ENCODE results near the gene TMEM107. TPM values are rescaled to one million over a fixed set of nuclear protein-coding genes. Genes with fewer than 3 reads are reported as not detected.
A peak's percentile ranks its signal among the peaks of the same experiment; 100 is the strongest.

The TMEM107 gene
- total RNA-seq, 1 donor from 2014 or later = 19.3 TPM

- H3K27me3 Mint-ChIP-seq (ENCODE audit: insufficient read depth) = peaks cover 2% of the 10 kb centered on the region
- intact Hi-C loops (cut with micrococcal nuclease) = loop anchor here (1.0 kb wide), 3 partner anchors 8 to 23 kb away; no protein-coding TSS in a partner anchor
- no peaks in the 10 kb centered on the region for H3K9me3 Mint-ChIP-seq
- H3K27ac Mint-ChIP-seq = peak overlapping the region; percentile 99
- peaks cover 20% of the 10 kb centered on the region for H3K36me3 Mint-ChIP-seq (ENCODE audit: low read depth)
- peak; percentile 74 for DNase-seq (ENCODE audit: low spot score)
- peaks cover 57% of the 10 kb centered on the region for H3K4me1 Mint-ChIP-seq (ENCODE audit: low read depth)
- peak overlapping the region; percentile 88 for H3K4me3 Mint-ChIP-seq
Observed at GRCh38 chr17:8163978-8164814, 12.0 kb downstream of the TMEM107 start.

DNA sequence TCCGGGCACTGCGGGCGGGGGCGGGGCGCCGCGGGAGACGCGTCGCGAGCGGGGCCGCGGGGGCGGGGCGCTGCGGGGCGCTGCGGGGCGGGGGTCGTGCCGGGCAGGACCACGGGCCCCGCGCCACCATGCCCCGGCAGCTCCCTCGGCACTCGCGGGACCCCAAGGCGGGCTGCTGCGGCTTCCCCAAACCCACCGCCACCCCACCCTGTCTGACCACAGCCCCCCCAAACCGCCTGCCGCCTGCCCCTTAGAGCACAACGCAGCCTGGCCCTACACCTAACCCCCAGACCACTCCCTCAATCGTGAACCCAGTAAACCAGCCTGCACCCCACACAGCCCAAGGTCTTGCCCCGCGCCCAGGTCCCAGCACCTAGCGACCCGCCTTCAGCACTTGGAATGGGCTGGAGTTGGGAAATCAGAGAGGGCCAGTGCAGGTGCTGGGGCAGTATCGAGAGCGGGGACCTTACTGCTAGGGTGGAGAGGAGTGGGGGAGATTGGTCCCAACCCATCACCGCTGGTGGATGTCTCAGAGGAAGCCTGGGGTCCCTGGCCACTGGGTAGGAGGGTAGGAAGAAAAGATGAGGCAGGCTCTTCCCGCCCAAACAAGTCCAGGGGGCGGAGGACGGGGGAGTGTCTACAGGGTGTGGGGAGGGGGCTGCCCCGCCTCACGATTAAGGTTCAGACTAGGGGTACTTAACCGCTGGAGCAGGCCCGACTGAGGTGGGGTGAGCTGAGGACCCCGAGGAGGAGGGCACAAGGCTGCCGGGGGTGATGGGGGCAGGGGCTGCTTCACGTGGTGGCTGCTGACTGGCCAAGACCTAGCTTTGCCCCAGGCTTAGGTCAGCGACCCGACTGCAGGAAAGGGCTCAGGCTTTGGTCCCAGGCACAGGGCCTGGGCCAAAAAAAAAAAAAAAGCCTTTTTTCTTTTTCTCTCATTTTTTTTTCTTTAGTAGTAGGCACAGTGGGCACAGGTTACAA is 12.9 kb downstream of the TMEM107 start:
- peaks cover 59% of the 10 kb centered on the region for H3K4me1 Mint-ChIP-seq (ENCODE audit: low read depth)
- H3K36me3 Mint-ChIP-seq (ENCODE audit: low read depth) = peaks cover 27% of the 10 kb centered on the region
- intact Hi-C loops (cut with micrococcal nuclease) = no loop called here
- H3K27ac Mint-ChIP-seq = peak overlapping the region; percentile 99
- H3K9me3 Mint-ChIP-seq = no peaks in the 10 kb centered on the region
- peak overlapping the region; percentile 88 for H3K4me3 Mint-ChIP-seq
- H3K27me3 Mint-ChIP-seq (ENCODE audit: insufficient read depth) = no peaks in the 10 kb centered on the region
- DNase-seq (ENCODE audit: low spot score) = no peak

DNA sequence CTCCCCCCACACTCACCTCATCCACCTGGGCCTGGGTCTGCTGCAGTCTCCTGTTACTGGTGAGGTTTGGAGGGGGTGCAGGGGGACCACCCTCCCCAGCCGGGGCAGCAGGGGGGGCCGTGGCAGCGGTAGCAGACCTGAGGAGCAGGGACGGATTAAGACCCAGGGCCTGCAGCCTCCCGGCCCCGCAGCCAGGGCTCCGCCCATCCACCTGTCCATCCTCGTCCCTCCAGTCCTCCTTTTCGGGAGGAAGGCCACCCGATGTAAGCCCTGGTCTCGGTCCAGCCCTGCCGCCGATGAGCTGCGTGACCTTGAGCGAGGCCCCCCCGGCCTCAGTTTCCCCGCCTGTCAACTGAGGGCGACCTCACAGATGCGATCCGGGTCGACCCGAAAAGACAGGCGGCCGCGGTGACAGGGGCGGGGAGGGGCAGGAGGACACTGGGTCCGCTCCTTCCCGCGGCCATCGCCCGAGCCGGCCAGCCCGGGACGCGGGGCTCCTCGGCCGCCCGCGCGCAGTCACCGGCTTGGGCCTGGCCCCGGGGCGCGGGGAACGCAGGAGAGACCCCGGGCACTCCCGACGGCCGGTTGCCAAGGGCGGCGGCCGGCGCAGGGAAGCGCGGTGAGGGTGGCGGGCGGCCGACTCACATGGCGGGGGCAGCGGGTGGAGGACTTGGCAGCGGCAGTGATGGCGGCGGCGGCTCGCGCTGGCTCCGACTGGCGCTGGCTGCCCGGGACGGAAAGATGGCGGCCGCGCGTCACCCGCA is 13.8 kb downstream of the TMEM107 start, which contains the start of gene VAMP2:
Gene VAMP2 (minus strand): TSS at position 716 of the 764 bp plus-strand sequence. CDS start 69 bp downstream, at position 647.
- H3K4me3 Mint-ChIP-seq = peak within 1 kb of the TSS; percentile 88
- peak within 1 kb of the TSS; percentile 99 for H3K27ac Mint-ChIP-seq
- H3K36me3 Mint-ChIP-seq (ENCODE audit: low read depth) = peaks cover 27% of the 10 kb centered on the region
- no peaks in the 10 kb centered on the region for H3K27me3 Mint-ChIP-seq (ENCODE audit: insufficient read depth)
- intact Hi-C loops (cut with micrococcal nuclease) = no loop called here
- DNase-seq (ENCODE audit: low spot score) = peak; percentile 84
- H3K9me3 Mint-ChIP-seq = no peaks in the 10 kb centered on the region
- peaks cover 60% of the 10 kb centered on the region for H3K4me1 Mint-ChIP-seq (ENCODE audit: low read depth)

DNA sequence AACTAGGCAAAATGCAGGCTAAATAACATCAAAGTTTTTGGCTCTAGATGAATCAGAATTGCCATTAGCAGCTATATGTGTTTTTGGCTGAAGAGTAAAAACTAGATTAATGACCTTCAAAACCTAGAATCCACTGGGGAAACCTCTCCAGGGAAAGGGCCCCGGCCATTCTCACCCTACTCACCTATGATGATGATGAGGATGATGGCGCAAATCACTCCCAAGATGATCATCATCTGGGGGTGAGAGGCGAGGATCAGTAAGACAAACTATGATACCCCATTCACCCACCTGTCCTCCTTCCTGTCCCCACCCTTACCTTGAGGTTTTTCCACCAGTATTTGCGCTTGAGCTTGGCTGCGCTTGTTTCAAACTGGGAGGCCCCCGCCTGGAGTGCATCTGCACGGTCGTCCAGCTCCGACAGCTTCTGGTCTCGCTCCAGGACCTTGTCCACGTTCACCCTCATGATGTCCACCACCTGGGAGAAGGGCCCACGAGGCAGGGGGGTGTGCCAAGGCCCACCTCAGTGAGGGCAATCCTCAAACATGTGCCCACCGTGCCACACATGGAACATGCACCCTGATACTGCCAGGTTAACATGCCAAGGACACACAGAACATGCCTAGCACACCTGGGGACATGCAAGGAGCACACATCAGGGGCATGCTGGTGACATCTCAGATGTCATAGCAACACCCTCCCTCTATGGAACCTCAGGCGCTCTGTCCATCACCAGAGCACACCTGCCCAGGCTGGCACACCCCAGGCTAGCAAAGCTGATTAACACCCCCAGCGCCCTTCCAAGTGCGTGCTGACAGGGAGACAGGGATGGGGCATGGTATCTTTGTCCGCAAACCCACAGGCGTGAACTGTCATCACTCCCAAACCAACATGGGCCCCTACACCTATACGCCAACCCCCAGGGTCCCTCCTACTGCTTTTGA is 14.6 kb downstream of the TMEM107 start:
- no peak for DNase-seq (ENCODE audit: low spot score)
- intact Hi-C loops (cut with micrococcal nuclease) = no loop called here
- Mint-ChIP-seq H3K9me3 (no peaks in the 10 kb centered on the region), H3K4me1 (ENCODE audit: low read depth) (peaks cover 56% of the 10 kb centered on the region), H3K4me3 (peak overlapping the region; percentile 87), H3K27ac (peak overlapping the region; percentile 77), H3K27me3 (ENCODE audit: insufficient read depth) (no peaks in the 10 kb centered on the region), H3K36me3 (ENCODE audit: low read depth) (peaks cover 27% of the 10 kb centered on the region)

GRCh38 chr17:8160741-8161221 is 15.4 kb downstream of the TMEM107 start:
- H3K9me3 Mint-ChIP-seq = no peaks in the 10 kb centered on the region
- peak overlapping the region; percentile 77 for H3K27ac Mint-ChIP-seq
- peaks cover 56% of the 10 kb centered on the region for H3K4me1 Mint-ChIP-seq (ENCODE audit: low read depth)
- peak overlapping the region; percentile 87 for H3K4me3 Mint-ChIP-seq
- peaks cover 27% of the 10 kb centered on the region for H3K36me3 Mint-ChIP-seq (ENCODE audit: low read depth)
- intact Hi-C loops (cut with micrococcal nuclease) = no loop called here
- H3K27me3 Mint-ChIP-seq (ENCODE audit: insufficient read depth) = no peaks in the 10 kb centered on the region
- DNase-seq (ENCODE audit: low spot score) = no peak

- Mint-ChIP-seq H3K9me3 (no peaks in the 10 kb centered on the region), H3K4me1 (ENCODE audit: low read depth) (peaks cover 55% of the 10 kb centered on the region), H3K27ac (peak overlapping the region; percentile 77), H3K27me3 (ENCODE audit: insufficient read depth) (no peaks in the 10 kb centered on the region), H3K36me3 (ENCODE audit: low read depth) (peaks cover 27% of the 10 kb centered on the region), H3K4me3 (peak overlapping the region; percentile 87)
- intact Hi-C loops (cut with micrococcal nuclease) = no loop called here
- no peak for DNase-seq (ENCODE audit: low spot score)
Observed at GRCh38 chr17:8160224-8160577, 16.0 kb downstream of the TMEM107 start.

- intact Hi-C loops (cut with micrococcal nuclease) = loop anchor here (2.0 to 10.0 kb wide), 4 partner anchors 65 to 1145 kb away; partner anchors contain the start of genes MPDU1, RNASEK, TP53 and WRAP53
- Mint-ChIP-seq H3K4me1 (ENCODE audit: low read depth) (peaks cover 50% of the 10 kb centered on the region), H3K27me3 (ENCODE audit: insufficient read depth) (no peaks in the 10 kb centered on the region), H3K27ac (peak overlapping the region; percentile 33), H3K36me3 (ENCODE audit: low read depth) (peaks cover 27% of the 10 kb centered on the region), H3K9me3 (no peaks in the 10 kb centered on the region), H3K4me3 (peak overlapping the region; percentile 74)
- DNase-seq (ENCODE audit: low spot score) = no peak
Observed at GRCh38 chr17:8159459-8160223, 16.5 kb downstream of the TMEM107 start.

DNA sequence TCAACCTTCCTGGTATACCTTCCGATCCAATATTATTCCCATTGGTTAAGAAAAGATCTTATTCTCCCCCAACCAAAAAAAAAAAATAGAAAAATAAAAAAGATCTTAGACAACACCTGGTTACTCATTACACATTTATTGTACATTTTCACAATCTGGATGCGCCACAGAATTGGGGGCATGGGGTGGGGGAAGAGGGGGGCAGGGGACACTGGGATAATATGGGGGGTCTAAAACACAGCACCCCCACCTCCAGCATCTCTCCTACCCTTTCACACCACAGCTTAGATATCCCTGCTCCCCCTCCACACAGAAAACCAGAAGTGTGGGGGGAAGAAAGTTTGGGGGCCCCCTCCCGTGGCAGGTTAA is 17.2 kb downstream of the TMEM107 start:
- intact Hi-C loops (cut with micrococcal nuclease) = loop anchor here (2.0 to 10.0 kb wide), 4 partner anchors 64 to 1144 kb away; partner anchors contain the start of genes MPDU1, RNASEK, TP53 and WRAP53
- peaks cover 27% of the 10 kb centered on the region for H3K36me3 Mint-ChIP-seq (ENCODE audit: low read depth)
- peak overlapping the region; percentile 61 for H3K4me3 Mint-ChIP-seq
- H3K9me3 Mint-ChIP-seq = no peaks in the 10 kb centered on the region
- no peak for DNase-seq (ENCODE audit: low spot score)
- no peaks in the 10 kb centered on the region for H3K27me3 Mint-ChIP-seq (ENCODE audit: insufficient read depth)
- peaks cover 47% of the 10 kb centered on the region for H3K4me1 Mint-ChIP-seq (ENCODE audit: low read depth)
- peak overlapping the region; percentile 92 for H3K27ac Mint-ChIP-seq

DNA sequence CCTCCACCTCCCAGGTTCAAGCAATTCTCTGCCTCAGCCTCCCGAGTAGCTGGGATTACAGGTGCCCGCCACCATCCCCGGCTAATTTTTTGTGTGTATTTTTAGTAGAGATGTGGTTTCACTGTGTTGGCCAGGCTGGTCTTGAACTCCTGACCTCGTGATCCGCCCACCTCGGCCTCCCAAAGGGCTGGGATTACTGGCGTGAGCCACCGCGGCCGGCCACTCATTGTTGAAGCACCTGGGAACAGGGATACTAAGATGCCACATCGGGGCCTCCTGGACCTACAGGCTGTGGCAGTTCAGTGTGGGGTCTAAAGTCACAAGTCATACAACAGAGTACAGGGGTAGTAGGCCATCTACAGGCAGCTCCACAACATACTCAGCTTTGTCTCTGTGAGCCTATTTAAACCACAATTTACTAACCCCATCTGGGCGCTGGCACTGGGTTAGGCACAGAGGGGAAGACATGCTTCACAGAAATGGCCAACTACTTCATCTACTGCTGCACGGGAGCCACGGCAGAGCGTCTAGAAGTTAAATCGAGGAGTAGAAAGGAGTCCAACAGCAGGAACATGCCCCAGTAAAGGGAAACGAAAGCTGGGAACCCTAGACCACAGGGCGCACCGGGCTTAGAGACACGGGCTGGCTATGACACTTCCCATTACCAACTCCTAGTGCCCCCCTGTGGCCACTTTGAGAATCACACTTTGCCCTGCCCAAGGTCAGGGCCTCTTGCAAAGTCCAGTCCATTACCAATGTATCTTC is 17.7 kb downstream of the TMEM107 start:
- peaks cover 27% of the 10 kb centered on the region for H3K36me3 Mint-ChIP-seq (ENCODE audit: low read depth)
- intact Hi-C loops (cut with micrococcal nuclease) = loop anchor here (2.0 to 10.0 kb wide), 4 partner anchors 64 to 1144 kb away; partner anchors contain the start of genes MPDU1, RNASEK, TP53 and WRAP53
- H3K4me1 Mint-ChIP-seq (ENCODE audit: low read depth) = peaks cover 47% of the 10 kb centered on the region
- H3K27ac Mint-ChIP-seq = peak overlapping the region; percentile 92
- peak overlapping the region; percentile 61 for H3K4me3 Mint-ChIP-seq
- DNase-seq (ENCODE audit: low spot score) = peak; percentile 84
- no peaks in the 10 kb centered on the region for H3K27me3 Mint-ChIP-seq (ENCODE audit: insufficient read depth)
- no peaks in the 10 kb centered on the region for H3K9me3 Mint-ChIP-seq

DNA sequence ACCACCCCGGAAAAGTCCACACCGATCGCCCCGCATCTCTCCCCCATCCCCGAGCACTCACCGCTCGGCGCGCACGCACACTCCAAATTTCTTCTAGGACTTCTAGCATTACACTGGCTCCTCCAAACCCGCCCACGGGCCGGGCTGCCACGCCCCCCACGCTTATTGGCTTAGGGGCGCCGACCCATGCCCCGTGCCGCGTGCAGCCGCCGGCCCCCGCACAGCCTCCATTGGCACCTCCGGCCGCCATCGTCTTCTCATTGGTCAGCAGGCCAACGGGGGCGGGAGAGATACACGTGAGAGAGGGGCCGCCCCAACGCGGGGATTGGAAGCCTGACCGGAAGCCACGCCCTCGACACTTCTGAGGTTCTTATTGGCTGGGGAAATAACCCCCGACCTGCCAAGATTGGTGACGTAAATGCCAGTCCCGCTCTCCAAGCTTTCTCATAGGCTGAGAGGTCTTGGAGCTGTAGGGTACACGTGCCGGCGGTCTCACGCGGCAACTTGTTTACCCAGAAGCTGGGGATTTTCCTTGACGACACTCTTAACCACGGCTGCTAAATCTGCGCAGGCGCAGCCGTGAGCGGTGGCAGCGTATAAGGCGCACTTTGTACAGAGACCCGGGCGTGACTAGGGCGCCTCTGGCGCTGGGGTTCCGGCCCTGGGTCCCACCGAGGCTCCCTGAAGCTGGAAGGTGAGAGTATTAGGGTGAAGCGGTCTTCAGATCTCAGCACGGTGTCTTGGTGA is 19.8 kb downstream of the TMEM107 start:
- H3K4me3 Mint-ChIP-seq = no peak overlapping the region
- intact Hi-C loops (cut with micrococcal nuclease) = loop anchor here (1.0 to 10.0 kb wide), 13 partner anchors 8 to 1142 kb away; partner anchors contain the start of genes CNTROB, MPDU1, PFAS and RNASEK
- DNase-seq (ENCODE audit: low spot score) = peak; percentile 100
- no peak overlapping the region for H3K27ac Mint-ChIP-seq
- H3K9me3 Mint-ChIP-seq = no peaks in the 10 kb centered on the region
- H3K4me1 Mint-ChIP-seq (ENCODE audit: low read depth) = peaks cover 56% of the 10 kb centered on the region
- peaks cover 23% of the 10 kb centered on the region for H3K36me3 Mint-ChIP-seq (ENCODE audit: low read depth)
- no peaks in the 10 kb centered on the region for H3K27me3 Mint-ChIP-seq (ENCODE audit: insufficient read depth)
